A673 (cell line): ENCODE data around the gene PMAIP1. TPM values are rescaled to one million over a fixed set of nuclear protein-coding genes. Genes with fewer than 3 reads are reported as not detected.

Experiments
- BruUV-seq: library from RNA; stranded (reverse); fragments of 400-500 nt; replicated peaks from 2 replicates; lab custom pipeline; 2021; lab: Mats Ljungman, UMichigan
- CTCF ChIA-PET: fragments of 300-600 bp; sonication (Branson Sonifier 250); formaldehyde crosslinking; loops from one replicate; lab custom pipeline; 2022; ENCODE audit warnings: antibody characterized with exemption; lab: Charles Lee
- POLR2A ChIA-PET: fragments of 300-600 bp; sonication (Branson Sonifier 250); formaldehyde crosslinking; loops from one replicate; lab custom pipeline; 2022; ENCODE audit warnings: antibody characterized with exemption; ENCODE audit not compliant: low non-redundant PET; lab: Charles Lee
- DNase-seq: peaks from one replicate; pipeline ENCODE4 v3.0.0-alpha.2; 2015; ENCODE audit warnings: low spot score
- H3K27ac ChIP-seq: fragments of 200-600 bp; sonication (generic); 2 replicates; pipeline ENCODE4 v1.5.1; 2016; ENCODE audit warnings: mixed run types, low read depth, mild to moderate bottlenecking, mixed read lengths, antibody characterized with exemption, low read length; ENCODE audit not compliant: poor library complexity, severe bottlenecking
- H3K27me3 ChIP-seq: fragments of 200-600 bp; sonication (generic); replicated peaks from 2 replicates; pipeline ENCODE4 v1.6.1; 2017; ENCODE audit warnings: mixed run types, low read depth, mild to moderate bottlenecking, mixed read lengths, antibody characterized with exemption, low read length; ENCODE audit not compliant: insufficient read depth, poor library complexity
- H3K36me3 ChIP-seq: fragments of 200-600 bp; sonication (generic); 2 replicates; pipeline ENCODE4 v1.6.1; 2016; ENCODE audit warnings: mixed run types, mild to moderate bottlenecking, mixed read lengths, antibody characterized with exemption, low read length; ENCODE audit not compliant: insufficient read depth, poor library complexity, severe bottlenecking
- H3K4me1 ChIP-seq: fragments of 200-600 bp; sonication (generic); 2 replicates; pipeline ENCODE4 v1.6.1; 2017; ENCODE audit warnings: mixed run types, mild to moderate bottlenecking, mixed read lengths, antibody characterized with exemption, low read length; ENCODE audit not compliant: insufficient read depth, poor library complexity, severe bottlenecking
- H3K4me3 ChIP-seq: fragments of 200-600 bp; sonication (generic); 2 replicates; pipeline ENCODE4 v1.5.1; 2016; ENCODE audit warnings: low read depth, mixed run types, mild to moderate bottlenecking, mixed read lengths, low read length; ENCODE audit not compliant: poor library complexity, severe bottlenecking
- H3K9me3 ChIP-seq: fragments of 200-600 bp; sonication (generic); 2 replicates; pipeline ENCODE4 v1.6.1; 2016; ENCODE audit warnings: mixed run types, low read depth, mild to moderate bottlenecking, mixed read lengths, antibody characterized with exemption, low read length; ENCODE audit not compliant: poor library complexity, severe bottlenecking
- EZH2 ChIP-seq: fragments of 200-600 bp; sonication (generic); IDR thresholded peaks from 2 replicates; pipeline ENCODE4 v1.6.1; 2017; ENCODE audit warnings: borderline replicate concordance, low read depth, mild to moderate bottlenecking, mixed read lengths, antibody characterized with exemption, low read length; ENCODE audit not compliant: poor library complexity, severe bottlenecking
- intact Hi-C: fragments of 100-400 bp; cut with micrococcal nuclease; formaldehyde crosslinking; loops from one replicate; pipeline ENCODE4 v1.10.0; 2022; ENCODE audit not compliant: unreplicated experiment
- total RNA-seq: library from RNA; stranded (reverse); gene quantifications from 2 replicates; pipeline ENCODE4 v1.2.3, GENCODE V29; 2021
- TF ChIP-seq, protein P1 (sequence below): fragments of 300-800, 200-600 bp; sonication (generic); conservative IDR thresholded peaks from 2 replicates; pipeline ENCODE4 v1.5.1; 2017; ENCODE audit warnings: low read depth, mild to moderate bottlenecking, antibody characterized with exemption, low read length, moderate library complexity, mixed read lengths

Gene PMAIP1
- total RNA-seq, 1 experiment from 2014 or later: 43.6 TPM

DNA sequence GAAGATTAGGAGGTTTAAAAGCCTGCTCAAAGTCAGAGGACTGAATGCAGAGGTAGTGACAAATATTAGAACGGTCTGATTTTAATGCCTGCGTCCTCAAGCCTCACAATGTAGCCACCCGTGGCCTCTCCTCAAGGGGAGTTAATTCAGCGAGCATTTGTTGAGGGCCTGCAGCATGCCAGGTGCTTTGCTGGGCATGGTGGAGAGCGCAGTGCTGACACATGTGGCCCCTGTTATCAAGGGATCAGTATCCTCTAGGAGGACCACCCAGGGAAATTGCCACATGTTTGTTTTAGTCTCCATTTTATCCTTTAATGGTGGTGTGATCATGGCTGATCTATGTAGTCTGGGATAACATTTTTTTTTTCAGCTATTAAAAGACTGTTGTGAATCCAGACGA, 19.2 kb downstream of the PMAIP1 start:
- ChIA-PET POLR2A (interaction anchor here (0.5 kb wide), 1 partner anchor 20 kb away, joined by 3 read pairs; no protein-coding TSS in a partner anchor), CTCF (no interaction called here)
- Histone ChIP-seq H3K4me3 (no peak overlapping the region), H3K4me1 (peaks cover 18% of the 10 kb centered on the region), H3K27ac (peak overlapping the region; percentile 24), H3K27me3 (no peaks in the 10 kb centered on the region), H3K36me3 (no peaks in the 10 kb centered on the region), H3K9me3 (no peaks in the 10 kb centered on the region)
- intact Hi-C loops: no loop called here
- TF ChIP-seq EZH2: no peak
- TF ChIP-seq, protein P1, sequence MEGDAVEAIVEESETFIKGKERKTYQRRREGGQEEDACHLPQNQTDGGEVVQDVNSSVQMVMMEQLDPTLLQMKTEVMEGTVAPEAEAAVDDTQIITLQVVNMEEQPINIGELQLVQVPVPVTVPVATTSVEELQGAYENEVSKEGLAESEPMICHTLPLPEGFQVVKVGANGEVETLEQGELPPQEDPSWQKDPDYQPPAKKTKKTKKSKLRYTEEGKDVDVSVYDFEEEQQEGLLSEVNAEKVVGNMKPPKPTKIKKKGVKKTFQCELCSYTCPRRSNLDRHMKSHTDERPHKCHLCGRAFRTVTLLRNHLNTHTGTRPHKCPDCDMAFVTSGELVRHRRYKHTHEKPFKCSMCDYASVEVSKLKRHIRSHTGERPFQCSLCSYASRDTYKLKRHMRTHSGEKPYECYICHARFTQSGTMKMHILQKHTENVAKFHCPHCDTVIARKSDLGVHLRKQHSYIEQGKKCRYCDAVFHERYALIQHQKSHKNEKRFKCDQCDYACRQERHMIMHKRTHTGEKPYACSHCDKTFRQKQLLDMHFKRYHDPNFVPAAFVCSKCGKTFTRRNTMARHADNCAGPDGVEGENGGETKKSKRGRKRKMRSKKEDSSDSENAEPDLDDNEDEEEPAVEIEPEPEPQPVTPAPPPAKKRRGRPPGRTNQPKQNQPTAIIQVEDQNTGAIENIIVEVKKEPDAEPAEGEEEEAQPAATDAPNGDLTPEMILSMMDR: no peak
- BruUV-seq: no TSS peak
- no peak for DNase-seq

DNA sequence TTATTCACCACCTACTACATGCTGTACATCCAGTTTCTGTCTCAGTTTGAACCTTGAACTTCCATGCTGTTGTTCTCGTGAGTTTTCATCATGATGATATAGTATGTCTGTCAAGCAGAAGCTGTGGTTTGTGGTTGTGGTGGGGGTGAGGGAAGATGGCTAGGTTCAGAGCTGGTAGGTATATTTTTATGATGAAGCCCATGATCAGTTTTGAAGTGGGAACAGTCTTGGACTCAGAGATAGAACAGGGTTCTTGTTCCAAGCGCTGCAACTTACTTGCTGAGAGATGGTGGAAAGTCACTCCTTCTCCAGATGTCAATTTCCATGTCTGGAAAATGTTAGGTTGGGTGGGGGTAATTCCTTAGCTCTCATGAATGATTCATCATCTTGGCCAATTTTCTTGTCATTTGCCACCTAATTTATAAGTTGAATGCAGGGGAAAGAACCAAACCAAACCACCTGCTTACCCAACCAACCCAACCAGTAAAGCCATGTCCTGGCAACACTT, 21.6 kb downstream of the PMAIP1 start:
- H3K27ac ChIP-seq: no peak overlapping the region
- ChIA-PET POLR2A (no interaction called here), CTCF (no interaction called here)
- H3K4me3 ChIP-seq: no peak overlapping the region
- no peak for DNase-seq
- H3K36me3 ChIP-seq: no peaks in the 10 kb centered on the region
- BruUV-seq: no TSS peak
- TF ChIP-seq, protein P1: no peak
- no peak for TF ChIP-seq EZH2
- intact Hi-C loops: no loop called here
- no peaks in the 10 kb centered on the region for H3K27me3 ChIP-seq
- no peaks in the 10 kb centered on the region for H3K9me3 ChIP-seq
- H3K4me1 ChIP-seq: peaks cover 18% of the 10 kb centered on the region

DNA sequence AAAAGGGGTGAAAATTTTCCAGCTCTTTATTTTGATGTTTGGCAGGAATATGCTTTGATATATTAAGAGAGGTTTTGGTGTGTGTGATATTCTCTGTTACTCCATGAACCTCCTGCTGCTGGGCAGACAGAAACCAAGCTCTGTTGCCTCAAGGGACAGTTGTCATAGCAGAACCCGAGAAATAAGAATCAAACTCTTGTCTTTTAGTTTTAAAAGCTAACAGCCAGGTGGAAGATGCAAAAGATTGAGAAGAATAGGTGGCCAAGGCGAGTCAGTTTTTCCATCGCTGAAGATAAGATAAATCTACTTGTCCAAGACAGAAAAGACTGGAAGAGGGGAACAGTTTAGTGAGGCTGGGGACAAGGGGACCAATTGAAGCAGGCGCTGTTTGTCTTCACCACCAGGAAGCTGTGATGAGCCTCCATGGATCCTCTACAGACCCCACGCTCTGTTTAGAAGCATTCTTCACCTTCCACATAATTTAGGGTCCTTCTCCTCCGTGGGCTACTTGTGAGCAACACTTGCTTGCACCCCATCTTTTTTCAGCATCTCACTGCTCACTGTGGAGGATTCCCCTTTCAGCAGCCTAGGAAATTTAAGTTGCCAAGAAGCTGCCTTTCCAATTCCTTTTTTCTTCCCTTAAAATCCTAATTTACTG, 23.9 kb downstream of the PMAIP1 start:
- H3K27me3 ChIP-seq: no peaks in the 10 kb centered on the region
- no peaks in the 10 kb centered on the region for H3K36me3 ChIP-seq
- DNase-seq: no peak
- BruUV-seq: no TSS peak
- no peak overlapping the region for H3K4me3 ChIP-seq
- intact Hi-C loops: no loop called here
- TF ChIP-seq EZH2: no peak
- TF ChIP-seq, protein P1: no peak
- H3K4me1 ChIP-seq: peaks cover 3% of the 10 kb centered on the region
- ChIA-PET CTCF (no interaction called here), POLR2A (no interaction called here)
- no peaks in the 10 kb centered on the region for H3K9me3 ChIP-seq
- no peak overlapping the region for H3K27ac ChIP-seq
